ENCODE results near the gene CYP4A22. TPM values are rescaled to one million over a fixed set of nuclear protein-coding genes. Genes with fewer than 3 reads are reported as not detected.

CYP4A22 gene
- total and polyA plus RNA-seq, 2 donors (not counting 3 experiments of a cell fraction or from before 2014, with no cell fraction given), result not detected

DNA sequence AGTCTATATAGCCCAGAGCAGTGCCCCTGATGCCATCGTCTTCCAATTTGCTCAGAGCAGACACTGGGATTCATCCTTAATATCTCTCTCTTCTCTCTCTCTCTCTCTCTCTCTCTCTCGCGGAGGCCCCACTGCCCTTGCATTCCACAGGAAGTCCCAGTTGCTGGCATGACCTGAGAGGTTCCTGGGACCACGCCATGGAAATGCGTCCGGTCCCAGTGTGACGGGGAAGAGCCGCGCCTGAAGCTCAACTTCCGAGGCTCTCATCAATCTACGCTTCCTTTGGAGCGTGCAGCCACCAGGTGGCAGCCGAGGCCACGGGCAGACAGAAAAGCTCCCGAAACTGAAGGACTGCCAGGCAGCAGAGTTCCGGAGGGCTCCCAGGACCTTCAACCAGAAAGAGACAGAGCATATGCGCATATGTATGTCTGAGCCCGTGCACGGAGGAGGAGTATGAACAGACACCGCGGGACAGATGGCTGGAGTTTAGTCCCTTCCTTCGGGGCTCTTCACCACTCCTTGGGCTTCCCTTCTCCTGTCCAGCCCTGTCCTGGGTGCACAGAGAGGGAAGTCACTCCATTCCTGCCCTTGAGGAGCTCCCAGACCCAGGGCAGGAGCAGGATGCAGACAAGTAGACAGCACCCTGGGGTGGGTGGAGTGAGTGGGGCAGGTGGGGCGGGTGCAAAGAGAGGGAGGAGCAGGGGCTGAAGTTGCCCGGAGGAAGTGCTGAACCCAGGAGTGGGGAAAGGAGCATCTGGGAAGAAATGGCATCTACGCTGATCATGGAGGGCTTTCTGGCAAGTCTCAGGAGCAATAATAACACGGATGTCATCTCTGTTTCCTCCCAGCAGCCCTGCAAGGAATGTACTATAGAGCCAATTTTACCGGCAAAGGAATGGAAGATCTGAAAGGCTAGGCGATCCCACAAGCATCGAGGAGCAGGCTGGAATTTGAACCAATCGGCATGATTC, 42.1 kb downstream of the CYP4A22 start:
- no peaks in the 10 kb centered on the region for H3K36me3 ChIP-seq (ENCODE audit: control insufficient read depth in 2 of 2, extremely low read depth in 1 of 2, insufficient read depth in 2 of 2, low read length in 2 of 2)
- TF ChIP-seq, protein P1, sequence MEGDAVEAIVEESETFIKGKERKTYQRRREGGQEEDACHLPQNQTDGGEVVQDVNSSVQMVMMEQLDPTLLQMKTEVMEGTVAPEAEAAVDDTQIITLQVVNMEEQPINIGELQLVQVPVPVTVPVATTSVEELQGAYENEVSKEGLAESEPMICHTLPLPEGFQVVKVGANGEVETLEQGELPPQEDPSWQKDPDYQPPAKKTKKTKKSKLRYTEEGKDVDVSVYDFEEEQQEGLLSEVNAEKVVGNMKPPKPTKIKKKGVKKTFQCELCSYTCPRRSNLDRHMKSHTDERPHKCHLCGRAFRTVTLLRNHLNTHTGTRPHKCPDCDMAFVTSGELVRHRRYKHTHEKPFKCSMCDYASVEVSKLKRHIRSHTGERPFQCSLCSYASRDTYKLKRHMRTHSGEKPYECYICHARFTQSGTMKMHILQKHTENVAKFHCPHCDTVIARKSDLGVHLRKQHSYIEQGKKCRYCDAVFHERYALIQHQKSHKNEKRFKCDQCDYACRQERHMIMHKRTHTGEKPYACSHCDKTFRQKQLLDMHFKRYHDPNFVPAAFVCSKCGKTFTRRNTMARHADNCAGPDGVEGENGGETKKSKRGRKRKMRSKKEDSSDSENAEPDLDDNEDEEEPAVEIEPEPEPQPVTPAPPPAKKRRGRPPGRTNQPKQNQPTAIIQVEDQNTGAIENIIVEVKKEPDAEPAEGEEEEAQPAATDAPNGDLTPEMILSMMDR (IDR thresholded peaks at IDR 0.05; ENCODE audit: extremely low read depth in 1 of 2, insufficient read depth in 1 of 2, low read depth in 1 of 2, low read length in 2 of 2), result peak; percentile 91 to 93
- no peak for TF ChIP-seq EZH2 (IDR thresholded peaks at IDR 0.05; ENCODE audit: borderline replicate concordance, low read depth, low read length, severe bottlenecking)
- TF ChIP-seq POLR2AphosphoS5 (IDR thresholded peaks at IDR 0.05; ENCODE audit: insufficient read depth, low read depth, low read length), result peak; percentile 48
- no TSS peak for BruUV-seq (replicated peaks)
- H3K27me3 ChIP-seq (ENCODE audit: control insufficient read depth in 2 of 2, insufficient read depth in 2 of 2, low read length in 2 of 2), result no peaks in the 10 kb centered on the region
- dilution Hi-C loops (cut with MboI; ENCODE audit: extremely low pct_ligation_motif_present, low sequenced_read_pairs), result no loop called here
- H3K4me3 ChIP-seq (replicated peaks in 1 of 3; ENCODE audit: insufficient read depth in 1 of 3, low read depth in 1 of 3, low read length in 3 of 3), result peak overlapping the region in 2 of 3 experiments; percentile 22 to 30
- DNase-seq (ENCODE audit: low read depth, low spot score), result peak; percentile 91
- H3K79me2 ChIP-seq (ENCODE audit: control insufficient read depth, insufficient read depth, low read length), result no peaks in the 10 kb centered on the region
- H3K27ac ChIP-seq (ENCODE audit: insufficient read depth, low read depth, low read length), result no peak overlapping the region
- peak; percentile 95 for FAIRE-seq
- intact Hi-C loops (cut with micrococcal nuclease), result loop anchor here (1.0 to 5.0 kb wide), 9 partner anchors 11 to 531 kb away; partner anchors contain the start of genes PDZK1IP1 and STIL
- no peak overlapping the region for H3K9ac ChIP-seq (replicated peaks; ENCODE audit: extremely low read depth, insufficient read depth, low read length)
- ChIA-PET CTCF (interaction anchor here (0.6 to 8.1 kb wide), 73 partner anchors 8 to 818 kb away, joined by 3 to 223 read pairs (median 5); partner anchors contain the start of genes CMPK1, CYP4X1, EFCAB14 and FOXD2), POLR2A (interaction anchor here (0.9 to 1.6 kb wide), 2 partner anchors 135 to 154 kb away, joined by 4 to 7 read pairs; partner anchors contain the start of genes CMPK1 and STIL)
- H3K4me1 ChIP-seq (ENCODE audit: control insufficient read depth, extremely low read depth, insufficient read depth, low read length), result peaks cover 19% of the 10 kb centered on the region
- H4K20me1 ChIP-seq (replicated peaks; ENCODE audit: control insufficient read depth, extremely low read depth, insufficient read depth, low read length), result no peaks in the 10 kb centered on the region
- H2AFZ ChIP-seq (ENCODE audit: low read depth, low read length), result peak overlapping the region; percentile 83
- H3K4me2 ChIP-seq (ENCODE audit: insufficient read depth, low read length), result peak overlapping the region; percentile 50
- H3K9me3 ChIP-seq (replicated peaks; ENCODE audit: control insufficient read depth, insufficient read depth, low read length), result no peaks in the 10 kb centered on the region
- H3K9me1 ChIP-seq (replicated peaks; ENCODE audit: control insufficient read depth, extremely low read depth, insufficient read depth, low read length), result no peaks in the 10 kb centered on the region
